Measurements from ENCODE around the gene ERVFRD-1. TPM values are rescaled to one million over a fixed set of nuclear protein-coding genes. Genes with fewer than 3 reads are reported as not detected.

The ERVFRD-1 gene
- total RNA-seq, 2 experiments from 2014 or later, result not detected

DNA sequence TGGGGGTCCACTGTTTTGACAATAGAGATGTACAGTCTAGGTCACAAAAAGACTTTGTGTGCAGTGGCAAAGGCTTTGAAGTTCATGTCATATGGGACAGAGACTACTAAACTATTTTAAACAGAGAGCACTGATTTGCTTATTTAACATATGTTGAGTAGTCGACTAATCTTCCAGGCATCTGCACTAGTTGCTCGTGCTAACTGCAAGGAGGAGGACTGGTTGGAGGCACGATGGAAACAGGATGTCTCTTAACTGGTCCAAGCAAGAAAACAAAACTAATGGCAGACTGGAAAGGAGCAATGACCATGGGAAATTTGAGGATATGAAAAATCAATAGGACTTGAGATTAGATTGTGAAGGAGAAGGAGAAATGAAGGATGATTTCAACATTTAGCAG is 28.5 kb upstream of the ERVFRD-1 start:
- Mint-ChIP-seq H3K9me3 (ENCODE audit: low read depth) (no peaks in the 10 kb centered on the region), H3K36me3 (peaks cover 12% of the 10 kb centered on the region), H3K27ac (no peak overlapping the region), H3K4me3 (no peak overlapping the region), H3K4me1 (peaks cover 9% of the 10 kb centered on the region), H3K27me3 (no peaks in the 10 kb centered on the region)
- ATAC-seq, result no peak
- CTCF ChIA-PET, result interaction anchor here (0.6 kb wide), 1 partner anchor 363 kb away, joined by 4 read pairs; no protein-coding TSS in a partner anchor
- no peak for DNase-seq

DNA sequence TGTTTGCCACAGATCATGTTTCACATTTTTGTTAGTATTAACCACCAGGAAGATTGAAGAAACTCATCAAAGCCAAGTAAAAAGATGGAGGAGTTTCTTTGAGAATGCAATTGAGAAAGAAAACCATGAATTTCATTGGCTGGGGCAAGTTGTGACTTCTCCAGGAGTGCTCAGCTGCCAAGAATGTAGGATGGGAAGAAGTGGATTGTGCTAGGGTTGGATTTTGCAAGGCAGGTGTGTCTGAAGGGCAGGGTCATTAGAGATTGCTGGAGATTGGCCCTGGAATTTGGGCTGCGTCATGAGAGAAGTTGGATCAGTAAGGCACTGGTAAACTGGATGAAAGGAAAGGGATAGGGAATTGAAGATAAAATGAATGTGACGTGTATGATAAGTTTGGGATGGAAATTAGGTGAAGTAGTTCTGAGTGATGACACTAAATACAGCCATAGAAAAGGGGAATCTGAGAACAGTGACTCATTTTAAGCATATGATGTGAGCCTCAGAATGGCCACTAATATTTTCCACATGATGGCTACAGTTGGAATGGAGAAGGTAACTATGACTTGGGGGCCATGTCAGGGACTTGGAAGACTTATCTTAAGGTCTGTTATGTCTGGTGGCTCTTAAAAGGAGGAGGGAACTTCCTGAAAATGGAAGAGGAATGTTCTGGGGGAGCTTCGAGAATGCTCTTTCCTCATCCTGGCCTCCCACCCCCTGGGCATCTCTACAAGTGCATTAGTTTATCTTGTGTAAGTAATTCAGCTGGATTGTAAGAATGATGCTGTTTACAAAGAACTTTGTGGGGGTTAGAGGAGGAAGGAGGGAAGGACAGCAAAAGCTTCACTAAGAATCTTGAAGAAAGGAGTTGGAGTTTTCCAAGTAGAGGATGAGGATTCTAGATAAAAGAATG is 27.8 kb upstream of the ERVFRD-1 start:
- Mint-ChIP-seq H3K27ac (no peak overlapping the region), H3K36me3 (peaks cover 16% of the 10 kb centered on the region), H3K9me3 (ENCODE audit: low read depth) (no peaks in the 10 kb centered on the region), H3K4me3 (no peak overlapping the region), H3K4me1 (peaks cover 7% of the 10 kb centered on the region), H3K27me3 (no peaks in the 10 kb centered on the region)
- ATAC-seq (peak; percentile 51), DNase-seq (no peak)
- CTCF ChIA-PET, result interaction anchor here (0.6 to 1.3 kb wide), 2 partner anchors 357 to 364 kb away, joined by 3 to 4 read pairs; no protein-coding TSS in a partner anchor

- no peaks in the 10 kb centered on the region for H3K27me3 Mint-ChIP-seq
- H3K36me3 Mint-ChIP-seq, result peaks cover 16% of the 10 kb centered on the region
- peaks cover 5% of the 10 kb centered on the region for H3K4me1 Mint-ChIP-seq
- H3K4me3 Mint-ChIP-seq, result no peak overlapping the region
- H3K9me3 Mint-ChIP-seq (ENCODE audit: low read depth), result no peaks in the 10 kb centered on the region
- ATAC-seq (no peak), DNase-seq (no peak)
- CTCF ChIA-PET, result interaction anchor here (1.0 to 1.4 kb wide), 3 partner anchors 14 to 364 kb away, joined by 3 to 6 read pairs (median 3); no protein-coding TSS in a partner anchor
- no peak overlapping the region for H3K27ac Mint-ChIP-seq
Observed at GRCh38 chr6:11136809-11137208, 25.3 kb upstream of the ERVFRD-1 start.

- ATAC-seq, result no peak
- no peak overlapping the region for H3K4me3 Mint-ChIP-seq
- CTCF ChIA-PET, result interaction anchor here (1.0 kb wide), 1 partner anchor 11 kb away, joined by 3 read pairs; no protein-coding TSS in a partner anchor
- DNase-seq, result no peak
- no peaks in the 10 kb centered on the region for H3K9me3 Mint-ChIP-seq (ENCODE audit: low read depth)
- H3K27ac Mint-ChIP-seq, result no peak overlapping the region
- peaks cover 5% of the 10 kb centered on the region for H3K4me1 Mint-ChIP-seq
- H3K27me3 Mint-ChIP-seq, result no peaks in the 10 kb centered on the region
- H3K36me3 Mint-ChIP-seq, result peaks cover 14% of the 10 kb centered on the region
Observed at GRCh38 chr6:11133281-11133680, 21.8 kb upstream of the ERVFRD-1 start.

DNA sequence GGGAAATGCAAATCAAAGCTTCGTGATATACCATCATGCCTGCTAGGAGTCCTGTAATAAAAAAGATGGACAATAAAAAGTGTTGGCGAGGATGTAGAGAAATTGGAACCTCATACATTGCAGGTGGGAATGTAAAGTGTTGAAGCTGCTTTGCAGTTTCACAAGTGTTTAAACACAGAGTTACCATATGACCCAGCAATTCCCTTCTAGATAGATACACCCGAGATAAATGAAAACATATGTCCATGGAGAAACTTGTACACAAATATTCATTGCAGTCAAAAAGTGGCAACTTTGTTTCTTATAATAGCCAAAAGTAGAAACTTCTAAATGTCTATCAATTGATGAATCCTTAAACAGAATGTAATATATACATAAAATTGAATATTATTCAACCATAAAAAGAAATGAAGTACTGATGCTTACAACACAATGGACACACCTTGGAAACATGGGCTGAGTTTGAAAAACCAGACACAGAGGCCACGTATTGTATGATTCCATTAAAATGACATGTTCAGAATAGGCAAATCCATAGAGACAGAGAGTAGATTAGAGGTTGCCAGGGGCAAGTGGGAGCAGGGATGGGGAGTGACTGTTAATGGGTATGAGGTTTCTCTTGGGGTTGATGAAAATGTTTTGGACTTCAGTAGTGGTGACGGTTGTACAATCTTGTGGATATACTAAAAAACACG is 20.8 kb upstream of the ERVFRD-1 start:
- Mint-ChIP-seq H3K36me3 (peaks cover 17% of the 10 kb centered on the region), H3K4me1 (peaks cover 5% of the 10 kb centered on the region), H3K27ac (no peak overlapping the region), H3K9me3 (ENCODE audit: low read depth) (no peaks in the 10 kb centered on the region), H3K4me3 (no peak overlapping the region), H3K27me3 (no peaks in the 10 kb centered on the region)
- DNase-seq, result no peak
- ATAC-seq, result no peak
- CTCF ChIA-PET, result interaction anchor here (1.3 kb wide), 2 partner anchors 12 to 364 kb away, joined by 4 to 5 read pairs; no protein-coding TSS in a partner anchor

GRCh38 chr6:11130605-11131004 is 19.1 kb upstream of the ERVFRD-1 start:
- no peaks in the 10 kb centered on the region for H3K27me3 Mint-ChIP-seq
- H3K9me3 Mint-ChIP-seq (ENCODE audit: low read depth), result no peaks in the 10 kb centered on the region
- H3K4me3 Mint-ChIP-seq, result no peak overlapping the region
- ATAC-seq (no peak), DNase-seq (no peak)
- H3K36me3 Mint-ChIP-seq, result peaks cover 23% of the 10 kb centered on the region
- no peak overlapping the region for H3K27ac Mint-ChIP-seq
- peaks cover 5% of the 10 kb centered on the region for H3K4me1 Mint-ChIP-seq
- CTCF ChIA-PET, result no interaction called here

DNA sequence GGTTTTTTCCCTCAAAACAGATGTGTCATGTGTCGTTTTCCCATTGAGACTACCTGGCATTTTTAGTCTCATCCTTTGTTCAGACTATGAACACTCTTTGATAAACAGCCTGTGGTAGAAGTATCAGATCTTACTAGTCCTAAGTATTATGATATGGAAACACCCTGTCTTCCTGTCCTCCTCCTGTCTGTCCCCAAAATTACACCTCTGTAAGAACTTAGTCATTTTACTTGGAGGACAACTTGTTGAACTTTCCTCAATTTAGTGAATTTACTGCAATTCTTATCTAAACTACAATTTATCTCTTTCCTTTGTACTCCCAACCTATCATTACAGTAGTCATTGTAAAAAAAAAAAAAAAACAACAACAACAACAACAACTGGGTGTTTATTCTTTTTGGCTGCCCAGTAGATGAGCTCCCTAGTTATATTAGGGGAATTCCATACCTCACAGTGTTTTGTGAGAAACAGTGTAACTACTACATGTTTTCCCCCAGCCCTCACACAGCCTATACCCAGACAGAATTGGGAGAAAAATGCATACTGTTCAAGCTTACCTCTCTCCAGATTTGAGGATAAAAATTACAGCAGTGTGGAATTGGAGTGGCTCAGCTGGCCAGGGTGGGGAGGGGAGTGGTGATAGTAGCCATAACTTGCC is 18.5 kb upstream of the ERVFRD-1 start:
- Mint-ChIP-seq H3K27me3 (no peaks in the 10 kb centered on the region), H3K9me3 (ENCODE audit: low read depth) (no peaks in the 10 kb centered on the region), H3K27ac (no peak overlapping the region), H3K4me3 (no peak overlapping the region), H3K4me1 (peaks cover 5% of the 10 kb centered on the region), H3K36me3 (peaks cover 21% of the 10 kb centered on the region)
- ATAC-seq (no peak), DNase-seq (no peak)
- CTCF ChIA-PET, result interaction anchor here (1.2 kb wide), 1 partner anchor 360 kb away, joined by 3 read pairs; no protein-coding TSS in a partner anchor

- peaks cover 5% of the 10 kb centered on the region for H3K4me1 Mint-ChIP-seq
- no peak overlapping the region for H3K4me3 Mint-ChIP-seq
- ATAC-seq (no peak), DNase-seq (no peak)
- peaks cover 17% of the 10 kb centered on the region for H3K36me3 Mint-ChIP-seq
- CTCF ChIA-PET, result no interaction called here
- H3K27ac Mint-ChIP-seq, result no peak overlapping the region
- H3K27me3 Mint-ChIP-seq, result no peaks in the 10 kb centered on the region
- H3K9me3 Mint-ChIP-seq (ENCODE audit: low read depth), result no peaks in the 10 kb centered on the region
Observed at GRCh38 chr6:11128608-11129007, 17.1 kb upstream of the ERVFRD-1 start.

DNA sequence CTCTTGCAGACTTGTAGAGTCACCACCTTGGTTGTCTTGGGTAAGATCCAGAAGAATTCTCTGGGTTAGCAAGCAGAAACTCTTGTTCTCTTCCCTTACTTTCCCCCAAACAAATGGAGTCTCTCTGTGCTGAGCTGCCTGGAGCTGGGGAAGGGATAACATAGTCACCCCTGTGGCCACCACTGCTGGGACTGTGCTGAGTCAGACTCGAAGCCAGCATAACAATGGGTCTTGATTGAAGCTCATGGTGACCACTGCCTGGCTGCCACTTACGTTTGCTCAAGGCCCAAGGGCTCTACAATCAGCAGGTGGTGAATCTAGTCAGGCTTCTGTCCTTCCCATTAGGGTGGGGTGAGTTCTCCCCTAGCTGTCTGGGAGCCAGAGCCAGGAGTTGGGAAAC is 15.4 kb upstream of the ERVFRD-1 start:
- CTCF ChIA-PET, result no interaction called here
- Mint-ChIP-seq H3K4me3 (no peak overlapping the region), H3K27me3 (no peaks in the 10 kb centered on the region), H3K36me3 (peaks cover 19% of the 10 kb centered on the region), H3K4me1 (peaks cover 5% of the 10 kb centered on the region), H3K27ac (no peak overlapping the region), H3K9me3 (ENCODE audit: low read depth) (no peaks in the 10 kb centered on the region)
- ATAC-seq, result no peak
- no peak for DNase-seq

DNA sequence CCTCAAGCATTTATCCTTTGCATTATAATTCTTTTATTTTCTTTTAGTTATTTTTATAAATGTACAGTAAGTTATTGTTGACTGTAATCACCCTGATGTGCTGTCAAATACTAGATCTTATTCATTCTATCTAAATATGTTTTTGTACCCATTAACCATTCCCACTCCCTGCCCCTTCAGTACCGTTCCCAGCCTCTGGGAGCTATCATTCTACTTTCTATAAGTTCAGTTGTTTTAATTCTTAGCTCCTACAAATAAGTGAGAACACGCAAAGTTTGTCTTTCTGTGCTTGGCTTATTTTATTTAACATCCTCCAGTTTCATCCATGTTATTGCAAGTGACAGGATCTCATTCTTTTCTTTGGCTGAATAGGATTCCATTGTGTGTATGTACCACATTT is 12.5 kb upstream of the ERVFRD-1 start:
- Mint-ChIP-seq H3K9me3 (ENCODE audit: low read depth) (no peaks in the 10 kb centered on the region), H3K4me3 (no peak overlapping the region), H3K4me1 (no peaks in the 10 kb centered on the region), H3K36me3 (peaks cover 18% of the 10 kb centered on the region), H3K27me3 (no peaks in the 10 kb centered on the region), H3K27ac (no peak overlapping the region)
- DNase-seq (no peak), ATAC-seq (no peak)
- CTCF ChIA-PET, result interaction anchor here (0.9 to 1.1 kb wide), 2 partner anchors 372 to 646 kb away, joined by 3 to 5 read pairs; no protein-coding TSS in a partner anchor

- Mint-ChIP-seq H3K4me1 (no peaks in the 10 kb centered on the region), H3K4me3 (no peak overlapping the region), H3K36me3 (peaks cover 15% of the 10 kb centered on the region), H3K27ac (no peak overlapping the region), H3K9me3 (ENCODE audit: low read depth) (no peaks in the 10 kb centered on the region), H3K27me3 (no peaks in the 10 kb centered on the region)
- DNase-seq, result no peak
- no peak for ATAC-seq
- CTCF ChIA-PET, result no interaction called here
Observed at GRCh38 chr6:11122380-11122779, 10.9 kb upstream of the ERVFRD-1 start.

- H3K4me1 Mint-ChIP-seq, result no peaks in the 10 kb centered on the region
Observed at GRCh38 chr6:11121851-11122250, 10.3 kb upstream of the ERVFRD-1 start.

GRCh38 chr6:11120271-11121005 is 8.9 kb upstream of the ERVFRD-1 start:
- Mint-ChIP-seq H3K4me3 (no peak overlapping the region), H3K27me3 (no peaks in the 10 kb centered on the region), H3K4me1 (peaks cover 5% of the 10 kb centered on the region), H3K36me3 (peaks cover 3% of the 10 kb centered on the region), H3K9me3 (ENCODE audit: low read depth) (no peaks in the 10 kb centered on the region), H3K27ac (no peak overlapping the region)
- no peak for ATAC-seq
- CTCF ChIA-PET, result no interaction called here
- DNase-seq, result no peak

More at GRCh38 chr6:11121851-11122250, 10.3 kb upstream of the ERVFRD-1 start:
- no peak for DNase-seq
- ATAC-seq, result no peak
- no peaks in the 10 kb centered on the region for H3K9me3 Mint-ChIP-seq (ENCODE audit: low read depth)
- H3K36me3 Mint-ChIP-seq, result peaks cover 11% of the 10 kb centered on the region
- H3K27me3 Mint-ChIP-seq, result no peaks in the 10 kb centered on the region
- no peak overlapping the region for H3K27ac Mint-ChIP-seq
- CTCF ChIA-PET, result no interaction called here
- H3K4me3 Mint-ChIP-seq, result no peak overlapping the region

All from activated CD8-positive, alpha-beta memory T cell treated with anti-CD3 and anti-CD28 coated beads, Interleukin-2, amount 10 ng/mL, durations not matched to agents 7 days and 5 days (primary cell).